OCI-LY3 (cell line): ENCODE data around the gene ADCY9.

Source experiments
- H2AFZ ChIP-seq: fragments of 200-600, 300-600 bp; shearing (Covaris generic); 2 replicates; pipeline ENCODE4 v1.6.0; 2014; ENCODE audit warnings: antibody characterized with exemption, low read depth, low read length
- H3K27ac ChIP-seq: fragments of 200-600, 300-600 bp; sonication (generic); 2 replicates; pipeline ENCODE4 v1.5.1; 2014; ENCODE audit warnings: mild to moderate bottlenecking, low read length, moderate library complexity, mixed read lengths
- H3K27me3 ChIP-seq: fragments of 200-600, 300-600 bp; sonication (generic); 2 replicates; pipeline ENCODE4 v1.6.1; 2014; ENCODE audit warnings: low read depth, low read length, mixed read lengths
- H3K36me3 ChIP-seq: fragments of 200-600, 300-600 bp; sonication (generic); replicated peaks from 2 replicates; pipeline ENCODE3; 2014; ENCODE audit warnings: low read depth, low read length, mixed read lengths
- H3K4me1 ChIP-seq: fragments of 300-600, 200-600 bp; sonication (generic); 2 replicates; pipeline ENCODE4 v1.6.1; 2014; ENCODE audit warnings: low read length, mixed read lengths
- H3K4me2 ChIP-seq: fragments of 200-600, 300-600 bp; sonication (generic); 2 replicates; pipeline ENCODE4 v1.6.1; 2014; ENCODE audit warnings: low read length, mixed read lengths
- H3K4me3 ChIP-seq: fragments of 300-600, 200-600 bp; sonication (generic); 2 replicates; pipeline ENCODE4 v1.5.1; 2014; ENCODE audit warnings: antibody characterized with exemption, mild to moderate bottlenecking, low read length, moderate library complexity
- H3K79me2 ChIP-seq: fragments of 300-600, 200-600 bp; shearing (Covaris generic); 2 replicates; pipeline ENCODE4 v1.6.1; 2014; ENCODE audit warnings: mild to moderate bottlenecking, low read length, mixed read lengths
- H3K9ac ChIP-seq: fragments of 300-600, 200-600 bp; shearing (Covaris generic); 2 replicates; pipeline ENCODE4 v1.6.0; 2014; ENCODE audit warnings: mild to moderate bottlenecking, low read length, moderate library complexity
- H3K9me3 ChIP-seq: fragments of 200-600, 300-600 bp; shearing (Covaris generic); 2 replicates; pipeline ENCODE4 v1.6.1; 2014; ENCODE audit warnings: low read length, mixed read lengths; ENCODE audit not compliant: insufficient read depth
- H4K20me1 ChIP-seq: fragments of 200-600, 300-600 bp; sonication (generic); 2 replicates; pipeline ENCODE4 v1.6.1; 2016; ENCODE audit warnings: low read length, mixed read lengths; ENCODE audit not compliant: insufficient read depth
- CTCF ChIP-seq: fragments of 200-600, 300-600 bp; sonication (generic); IDR thresholded peaks from 2 replicates; pipeline ENCODE4 v1.5.1; 2014; ENCODE audit warnings: antibody characterized with exemption, low read length, low read depth
- EZH2phosphoT487 ChIP-seq: fragments of 200-600 bp; shearing (Covaris generic); IDR thresholded peaks from 2 replicates; pipeline ENCODE4 v1.6.1; 2018; ENCODE audit warnings: antibody characterized with exemption, mixed run types, low read depth

The ADCY9 gene

GRCh38 chr16:4139968-4140367 is 23.7 kb upstream of the ADCY9 start:
- no peaks in the 10 kb centered on the region for H3K9me3 ChIP-seq
- H3K27me3 ChIP-seq: no peaks in the 10 kb centered on the region
- H3K4me1 ChIP-seq: peaks cover 14% of the 10 kb centered on the region
- H3K4me2 ChIP-seq: no peak overlapping the region
- no peak overlapping the region for H3K9ac ChIP-seq
- no peaks in the 10 kb centered on the region for H4K20me1 ChIP-seq
- H3K36me3 ChIP-seq: no peaks in the 10 kb centered on the region
- H3K79me2 ChIP-seq: no peaks in the 10 kb centered on the region
- peak overlapping the region; percentile 52; the same call in 1 of the 2 replicates for H3K27ac ChIP-seq
- H2AFZ ChIP-seq: 0 out of 2 replicates have a peak overlapping the region, but pooled peaks have one; percentile 3
- H3K4me3 ChIP-seq: no peak overlapping the region
- TF ChIP-seq EZH2phosphoT487 (no peak), CTCF (no peak)

GRCh38 chr16:4138713-4139112 is 22.5 kb upstream of the ADCY9 start:
- H3K4me3 ChIP-seq: no peak overlapping the region
- no peaks in the 10 kb centered on the region for H3K9me3 ChIP-seq
- no peak overlapping the region for H3K9ac ChIP-seq
- TF ChIP-seq EZH2phosphoT487 (no peak), CTCF (no peak)
- no peak overlapping the region for H3K27ac ChIP-seq
- H4K20me1 ChIP-seq: no peaks in the 10 kb centered on the region
- no peaks in the 10 kb centered on the region for H3K27me3 ChIP-seq
- no peak overlapping the region for H2AFZ ChIP-seq
- peaks cover 14% of the 10 kb centered on the region for H3K4me1 ChIP-seq
- no peaks in the 10 kb centered on the region for H3K79me2 ChIP-seq
- no peak overlapping the region for H3K4me2 ChIP-seq
- no peaks in the 10 kb centered on the region for H3K36me3 ChIP-seq

GRCh38 chr16:4137438-4137837 is 21.2 kb upstream of the ADCY9 start:
- TF ChIP-seq EZH2phosphoT487 (no peak), CTCF (no peak)
- no peak overlapping the region for H2AFZ ChIP-seq
- H3K27me3 ChIP-seq: no peaks in the 10 kb centered on the region
- no peak overlapping the region for H3K4me2 ChIP-seq
- no peaks in the 10 kb centered on the region for H4K20me1 ChIP-seq
- H3K4me1 ChIP-seq: peaks cover 12% of the 10 kb centered on the region
- no peak overlapping the region for H3K27ac ChIP-seq
- H3K36me3 ChIP-seq: no peaks in the 10 kb centered on the region
- no peaks in the 10 kb centered on the region for H3K79me2 ChIP-seq
- H3K9me3 ChIP-seq: no peaks in the 10 kb centered on the region
- H3K9ac ChIP-seq: no peak overlapping the region
- H3K4me3 ChIP-seq: no peak overlapping the region

GRCh38 chr16:4136229-4136813 is 20.1 kb upstream of the ADCY9 start:
- H3K4me3 ChIP-seq: no peak overlapping the region
- H3K9me3 ChIP-seq: no peaks in the 10 kb centered on the region
- no peak overlapping the region for H3K27ac ChIP-seq
- TF ChIP-seq CTCF: no peak
- H3K9ac ChIP-seq: no peak overlapping the region
- no peaks in the 10 kb centered on the region for H3K79me2 ChIP-seq
- H3K27me3 ChIP-seq: no peaks in the 10 kb centered on the region
- peaks cover 9% of the 10 kb centered on the region for H3K4me1 ChIP-seq
- H3K4me2 ChIP-seq: no peak overlapping the region
- no peak overlapping the region for H2AFZ ChIP-seq
- no peaks in the 10 kb centered on the region for H4K20me1 ChIP-seq
- H3K36me3 ChIP-seq: no peaks in the 10 kb centered on the region
